KOPT-K1 (cell line): ENCODE results near the gene ATF7IP.

ENCODE experiments used
- H3K27ac ChIP-seq: fragments of 200-600 bp; sonication (generic); 2 replicates; pipeline ENCODE4 v1.5.1; 2016; ENCODE audit warnings: antibody characterized with exemption, mild to moderate bottlenecking, low read depth, low read length; ENCODE audit not compliant: poor library complexity, severe bottlenecking
- H3K36me3 ChIP-seq: fragments of 200-600 bp; sonication (generic); 2 replicates; pipeline ENCODE4 v1.5.1; 2017; ENCODE audit warnings: antibody characterized with exemption, mild to moderate bottlenecking, low read length, moderate library complexity; ENCODE audit not compliant: insufficient read depth
- H3K9me3 ChIP-seq: fragments of 200-600 bp; sonication (generic); 2 replicates; pipeline ENCODE4 v1.5.1; 2017; ENCODE audit warnings: antibody characterized with exemption, low read length, mild to moderate bottlenecking; ENCODE audit not compliant: insufficient read depth, poor library complexity, severe bottlenecking

Gene ATF7IP

DNA sequence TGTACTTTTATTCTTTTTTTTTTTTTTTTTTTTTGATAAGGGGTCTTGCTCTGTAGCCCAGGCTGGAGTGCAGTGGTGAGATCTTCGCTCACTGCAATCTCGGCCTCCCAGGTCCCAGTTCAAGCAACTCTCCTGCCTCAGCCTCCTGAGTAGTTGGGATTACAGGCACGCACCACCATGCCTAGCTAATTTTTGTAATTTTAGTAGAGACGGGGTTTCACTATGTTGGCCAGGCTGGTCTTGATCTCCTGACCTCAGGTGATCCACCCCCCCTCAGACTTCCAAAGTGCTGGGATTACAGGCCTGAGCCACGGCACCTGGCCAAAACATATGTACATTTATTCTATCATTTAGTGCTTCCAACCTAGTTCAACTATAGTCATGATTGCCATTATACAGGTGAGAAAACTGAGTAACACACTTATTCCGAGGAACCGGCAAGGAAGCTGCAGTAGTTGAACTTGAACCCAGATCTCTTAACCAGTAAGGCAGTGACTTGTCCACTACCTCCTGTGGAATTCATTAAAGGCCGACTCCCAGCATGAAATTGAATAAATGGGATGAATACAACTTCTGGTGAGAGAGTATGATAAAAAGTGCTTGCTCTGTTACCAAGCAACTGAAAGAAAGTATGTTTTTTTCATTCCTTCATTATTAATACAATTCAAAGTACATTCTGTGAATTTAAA, 755 bp upstream of the ATF7IP start:
- Histone ChIP-seq H3K9me3 (peaks cover 7% of the 10 kb centered on the region), H3K27ac (peak overlapping the region; percentile 88), H3K36me3 (peaks cover 11% of the 10 kb centered on the region; the same call in 1 of the 2 replicates)

- peaks cover 9% of the 10 kb centered on the region for H3K9me3 ChIP-seq
- peak overlapping the region; percentile 88 for H3K27ac ChIP-seq
- H3K36me3 ChIP-seq, result peaks cover 11% of the 10 kb centered on the region; the same call in 1 of the 2 replicates
Observed at GRCh38 chr12:14366209-14367039, 942 bp downstream of the ATF7IP start.

GRCh38 chr12:14367040-14367661, 1.7 kb downstream of the ATF7IP start:
- peaks cover 9% of the 10 kb centered on the region for H3K9me3 ChIP-seq
- H3K27ac ChIP-seq, result peak overlapping the region; percentile 88

DNA sequence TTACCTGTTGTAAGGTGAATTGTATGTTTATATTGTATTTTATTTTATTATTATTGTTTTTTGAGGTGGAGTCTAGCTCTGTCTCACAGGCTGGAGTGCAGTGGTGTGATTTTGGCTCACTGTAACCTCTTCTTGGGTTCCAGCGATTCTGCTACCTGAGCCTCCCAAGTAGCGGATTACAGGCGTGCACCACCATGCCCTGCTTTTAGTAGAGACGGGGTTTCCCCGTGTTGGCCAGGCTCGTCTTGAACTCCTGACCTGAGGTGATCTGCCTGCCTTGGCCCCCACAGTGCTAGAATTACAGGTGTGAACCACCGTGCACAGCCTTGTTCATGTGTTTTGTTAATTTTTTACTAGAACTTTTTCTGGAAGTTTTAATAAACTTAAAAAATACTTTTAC, 3.8 kb downstream of the ATF7IP start:
- Histone ChIP-seq H3K27ac (no peak overlapping the region), H3K9me3 (peaks cover 12% of the 10 kb centered on the region), H3K36me3 (peaks cover 11% of the 10 kb centered on the region; the same call in 1 of the 2 replicates)

More at GRCh38 chr12:14367040-14367661, 1.7 kb downstream of the ATF7IP start:
- peaks cover 11% of the 10 kb centered on the region; the same call in 1 of the 2 replicates for H3K36me3 ChIP-seq

DNA sequence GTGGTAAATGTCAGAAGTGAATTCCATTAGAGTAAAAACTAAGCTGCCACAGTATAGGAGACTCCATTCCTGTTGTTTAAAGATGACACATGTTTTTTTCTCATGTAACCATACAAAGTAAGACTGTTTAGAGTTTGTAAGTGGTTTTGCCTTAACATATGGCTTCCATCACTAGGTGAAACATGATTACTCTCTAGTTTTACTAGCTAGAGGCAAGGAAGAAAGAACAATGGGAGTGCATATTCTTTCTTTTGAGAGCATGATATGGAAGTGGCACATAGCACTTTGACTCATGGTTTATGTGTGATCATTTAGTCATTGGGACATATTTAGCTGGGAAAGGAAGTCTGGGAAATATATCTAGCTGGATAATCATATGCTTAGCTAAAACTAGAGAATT, 7.7 kb downstream of the ATF7IP start:
- H3K9me3 ChIP-seq, result peaks cover 43% of the 10 kb centered on the region
- peaks cover 25% of the 10 kb centered on the region for H3K36me3 ChIP-seq
- no peak overlapping the region for H3K27ac ChIP-seq

DNA sequence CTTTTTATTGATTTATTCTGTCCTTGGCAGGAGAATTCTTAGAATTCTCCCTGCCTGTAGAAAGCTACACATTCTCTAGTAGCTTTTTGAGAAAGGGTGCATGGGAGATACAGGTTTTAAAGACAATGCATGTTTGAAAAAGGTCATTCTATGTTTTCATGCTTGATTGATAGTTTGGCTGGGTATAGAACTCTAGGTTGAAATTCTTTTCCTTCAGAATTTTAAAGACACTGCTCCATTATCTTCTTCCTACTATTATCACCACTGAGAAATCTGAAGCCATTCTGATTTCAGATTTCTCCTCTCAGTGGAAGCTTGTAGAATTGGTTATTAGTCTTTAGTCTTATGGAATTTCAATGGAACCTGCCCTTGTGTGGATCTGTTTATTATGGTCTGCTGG, 14.0 kb downstream of the ATF7IP start:
- peaks cover 73% of the 10 kb centered on the region for H3K9me3 ChIP-seq
- peaks cover 30% of the 10 kb centered on the region for H3K36me3 ChIP-seq
- H3K27ac ChIP-seq, result no peak overlapping the region

GRCh38 chr12:14384783-14385638, 19.5 kb downstream of the ATF7IP start:
- Histone ChIP-seq H3K36me3 (peaks cover 4% of the 10 kb centered on the region; the same call in 1 of the 2 replicates), H3K27ac (peak overlapping the region; percentile 70), H3K9me3 (peaks cover 32% of the 10 kb centered on the region)

DNA sequence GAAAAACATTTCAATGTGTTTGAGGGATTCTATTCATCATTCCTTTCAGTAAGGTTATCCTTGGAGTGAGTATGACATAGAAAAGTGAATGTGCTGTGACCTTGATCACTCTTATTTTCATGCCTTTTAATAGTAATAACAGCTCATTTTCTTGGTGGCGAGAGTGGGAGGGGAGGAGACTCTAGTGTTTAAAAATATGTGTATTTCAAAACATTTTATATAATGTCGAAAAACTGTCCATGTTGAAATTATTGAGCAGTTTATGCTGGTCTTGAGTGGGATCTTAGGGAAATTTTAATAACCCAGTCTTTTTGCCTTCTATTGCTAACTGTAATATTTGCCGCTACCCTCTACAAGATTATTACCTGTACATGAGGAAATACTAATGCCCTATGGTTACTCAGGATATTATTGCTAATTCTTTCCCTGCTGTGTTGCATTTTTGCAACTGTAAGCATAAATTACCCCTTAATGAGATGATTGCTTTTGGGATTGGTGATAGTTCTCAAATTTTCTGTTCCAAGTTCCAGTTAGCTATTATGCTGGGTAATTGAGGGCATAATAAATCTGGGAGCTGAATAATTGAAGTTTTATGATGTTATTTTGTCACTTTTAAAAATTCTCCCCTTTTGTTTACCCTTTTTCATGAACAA, 21.9 kb downstream of the ATF7IP start:
- H3K9me3 ChIP-seq, result peaks cover 12% of the 10 kb centered on the region
- no peaks in the 10 kb centered on the region for H3K36me3 ChIP-seq
- H3K27ac ChIP-seq, result no peak overlapping the region

- peaks cover 6% of the 10 kb centered on the region for H3K9me3 ChIP-seq
- H3K36me3 ChIP-seq, result no peaks in the 10 kb centered on the region
- H3K27ac ChIP-seq, result peak overlapping the region; percentile 51
Observed at GRCh38 chr12:14390449-14390848, 25.0 kb downstream of the ATF7IP start.

GRCh38 chr12:14390870-14391530, 25.5 kb downstream of the ATF7IP start:
- Histone ChIP-seq H3K36me3 (no peaks in the 10 kb centered on the region), H3K27ac (peak overlapping the region; percentile 51), H3K9me3 (peaks cover 6% of the 10 kb centered on the region)

- Histone ChIP-seq H3K36me3 (no peaks in the 10 kb centered on the region), H3K27ac (peak overlapping the region; percentile 55), H3K9me3 (peaks cover 15% of the 10 kb centered on the region)
Observed at GRCh38 chr12:14393751-14394150, 28.3 kb downstream of the ATF7IP start.

DNA sequence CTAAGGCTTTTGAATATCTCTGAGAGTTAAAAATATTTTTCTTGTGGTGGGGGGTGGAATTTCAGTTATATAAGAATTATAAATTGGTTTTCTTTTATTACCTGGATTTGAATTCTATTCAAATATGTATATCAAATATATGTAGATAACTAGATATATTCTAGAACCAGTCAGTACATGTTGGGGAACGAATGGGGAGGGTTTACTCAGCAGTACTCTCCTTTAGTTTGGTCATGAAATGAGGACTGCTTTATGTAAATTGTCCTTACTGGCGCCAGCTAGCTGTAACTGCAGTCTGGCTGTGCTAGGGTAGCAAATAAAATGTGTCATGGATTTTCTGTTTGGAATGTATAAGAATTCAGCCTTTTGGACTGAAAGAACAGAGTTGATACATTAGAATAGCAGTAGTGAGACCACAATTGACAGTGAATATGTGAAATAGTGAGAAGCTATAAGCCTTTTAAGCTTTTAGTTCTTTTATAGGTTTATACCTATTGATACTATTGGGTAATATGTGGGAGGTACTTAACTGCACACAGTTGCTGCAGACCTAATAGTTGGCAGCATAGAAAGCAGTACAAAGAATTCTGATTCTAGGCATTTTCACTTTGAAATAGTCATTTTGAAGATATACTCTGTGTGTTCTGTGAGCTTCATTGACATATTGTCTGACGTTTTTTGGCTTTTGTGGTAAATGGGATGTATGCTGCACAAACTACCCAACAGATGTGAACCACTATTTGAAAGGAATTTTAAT, 29.0 kb downstream of the ATF7IP start:
- Histone ChIP-seq H3K36me3 (no peaks in the 10 kb centered on the region), H3K9me3 (peaks cover 22% of the 10 kb centered on the region), H3K27ac (peak overlapping the region; percentile 55)
